Pancreas (tissue), 10 donors: Measurements from ENCODE around the gene CHD1. TPM values are rescaled to one million over a fixed set of nuclear protein-coding genes. Genes with fewer than 3 reads are reported as not detected.

ENCODE experiments used
- ATAC-seq, 4 donors: fragments of 200-7000 bp; cut with Tn5 transposase; one replicate each; pipeline versions ENCODE4 v1.8.0 to v1.9.1; 2020; ENCODE audit warnings: mild to moderate bottlenecking in 4 of 4, moderate library complexity in 4 of 4
- DNase-seq, 6 donors: peaks; one replicate each; pipeline ENCODE4 v3.0.0-alpha.2; 2020
- FAIRE-seq: peaks from 2 replicates; lab custom pipeline; 2012; peaks lifted over from hg19 to GRCh38; lab: Jason Lieb, UNC
- H3K27ac ChIP-seq, 4 donors: fragments of 200-600 bp; sonication (generic); 1 replicate in 3 of 4; 2 replicates in 1 of 4; pipeline versions ENCODE4 v1.5.0 to v1.8.0; 2020
- H3K27me3 ChIP-seq, 4 donors: fragments of 200-600 bp; one replicate each; pipeline ENCODE4 v1.8.0; 2021
- H3K36me3 ChIP-seq, 3 donors: fragments of 200-600 bp; sonication (generic) in 1 of 3; one replicate each; pipeline versions ENCODE4 v1.5.0 to v1.8.0; 2020 to 2021
- H3K4me1 ChIP-seq, 3 donors: fragments of 200-600 bp; one replicate each; pipeline ENCODE4 v1.8.0; 2021
- H3K4me3 ChIP-seq, 4 donors: fragments of 200-600 bp; sonication (generic) in 2 of 4; one replicate each; pipeline versions ENCODE4 v1.5.0 to v1.8.0; 2020 to 2021
- H3K9me3 ChIP-seq, 4 donors: fragments of 200-600 bp; one replicate each; pipeline ENCODE4 v1.8.0; 2021
- CTCF ChIP-seq, 4 donors: fragments of 200-600 bp; sonication (generic) in 3 of 4; IDR thresholded peaks; one replicate each; pipeline versions ENCODE4 v1.5.0 to v1.8.0; 2021; ENCODE audit warnings: antibody characterized with exemption in 4 of 4
- WGBS, 2 donors: extraction: QIAGEN DNeasy Blood & Tissue Kit; methylation state at CpG; one replicate each; pipeline ENCODE4 v1.1.7; 2013; 5-methylcytosine and 5-hydroxymethylcytosine counted together
- intact Hi-C, 3 donors: fragments of 100-400 bp; cut with DNase I; formaldehyde crosslinking; loops; one replicate each; pipeline versions ENCODE4 v1.11.1 to v1.14.2; 2022
- polyA plus RNA-seq, 2 donors: library from polyadenylated mRNA; stranded (reverse); fragments of 200-250 nt; gene quantifications; one replicate each; pipeline ENCODE4 v1.2.3, GENCODE V29; 2013
- total RNA-seq, 6 donors: library from RNA; stranded (reverse); fragmentation: NEBNext Ultra II Directional in 4 of 6; extraction: Animal tissue kit (Norgen Biotek cat#: 25700) in 4 of 6; gene quantifications; one replicate each; pipeline versions ENCODE4 v1.2.1 to v1.2.4, GENCODE V29; 2021 to 2023
- donor health status: healthy with polysubstance abuse.
- donor health status: DM: no; HTN: no; CAD: no; lungs with moderate emphysema.
- donor health status: DM: no; HTN: no; CAD: no.
- donor health status: control.
- donor health status: control.
- donor health status: Bipolar disorder and iron deficiency.
- donor health status: DM: yes; HTN: yes; CAD: no.
- donor health status: DM: no; HTN: no; CAD: no.
- donor health status: DM: no; HTN: no; CAD: no.
- donor health status: DM: yes; HTN: yes; CAD: no.

CHD1 gene
- total and polyA plus RNA-seq, 8 donors = 10.1 to 20.7 (median 12.4) TPM

GRCh38 chr5:98865690-98866089 is 63.1 kb downstream of the CHD1 start:
- no peak for ATAC-seq
- no peak for FAIRE-seq

GRCh38 chr5:98847054-98847453 is 81.8 kb downstream of the CHD1 start:
- Histone ChIP-seq H3K27ac (no peak overlapping the region), H3K36me3 (no peaks in the 10 kb centered on the region), H3K4me3 (no peak overlapping the region), H3K27me3 (no peaks in the 10 kb centered on the region), H3K4me1 (no peaks in the 10 kb centered on the region), H3K9me3 (no peaks in the 10 kb centered on the region)
- no peak for DNase-seq
- WGBS, 2 donors = 33 to 38% methylated on average over 1 of the region's 1 CpG
- intact Hi-C loops = no loop called here
- no peak for FAIRE-seq
- no peak for TF ChIP-seq CTCF (IDR thresholded peaks at IDR 0.05)
- no peak for ATAC-seq

More at GRCh38 chr5:98865690-98866089, 63.1 kb downstream of the CHD1 start:
- H3K4me3 ChIP-seq = no peak overlapping the region
- peaks cover 3 to 41% (median 9%) of the 10 kb centered on the region in 3 donors for H3K36me3 ChIP-seq
- no peaks in the 10 kb centered on the region for H3K27me3 ChIP-seq
- no peaks in the 10 kb centered on the region for H3K4me1 ChIP-seq
- intact Hi-C loops = no loop called here
- H3K9me3 ChIP-seq = no peaks in the 10 kb centered on the region
- DNase-seq = no peak
- H3K27ac ChIP-seq = no peak overlapping the region
- 83 to 87% methylated on average over 2 of the region's 2 CpGs for WGBS, 2 donors
- TF ChIP-seq CTCF (IDR thresholded peaks at IDR 0.05) = no peak

- H3K4me3 ChIP-seq = no peak overlapping the region
- no peaks in the 10 kb centered on the region for H3K27me3 ChIP-seq
- H3K27ac ChIP-seq = no peak overlapping the region
- H3K4me1 ChIP-seq = no peaks in the 10 kb centered on the region
- 90 to 98% methylated on average over 3 of the region's 3 CpGs for WGBS, 2 donors
- H3K9me3 ChIP-seq = no peaks in the 10 kb centered on the region
- intact Hi-C loops = no loop called here
- no peaks in the 10 kb centered on the region for H3K36me3 ChIP-seq
- no peak for DNase-seq
- no peak for FAIRE-seq
- no peak for ATAC-seq
- no peak for TF ChIP-seq CTCF (IDR thresholded peaks at IDR 0.05)
Observed at GRCh38 chr5:98846520-98846919, 82.3 kb downstream of the CHD1 start.

- H3K27me3 ChIP-seq = no peaks in the 10 kb centered on the region
- no peak overlapping the region for H3K27ac ChIP-seq
- H3K36me3 ChIP-seq = no peaks in the 10 kb centered on the region
- ATAC-seq = no peak
- H3K4me1 ChIP-seq = no peaks in the 10 kb centered on the region
- no peak for FAIRE-seq
- no peak overlapping the region for H3K4me3 ChIP-seq
- WGBS, 2 donors = 94 to 98% methylated on average over 8 of the region's 8 CpGs
- intact Hi-C loops = no loop called here
- peak in 1 of 6 donors; percentile 51 for DNase-seq
- no peak for TF ChIP-seq CTCF (IDR thresholded peaks at IDR 0.05)
- H3K9me3 ChIP-seq = no peaks in the 10 kb centered on the region
Observed at GRCh38 chr5:98845878-98846277, 82.9 kb downstream of the CHD1 start.

GRCh38 chr5:98844865-98845264 is 83.9 kb downstream of the CHD1 start:
- WGBS, 2 donors = 89 to 94% methylated on average over 6 of the region's 6 CpGs
- ATAC-seq (no peak), FAIRE-seq (no peak)

More at GRCh38 chr5:98844865-98845264, 83.9 kb downstream of the CHD1 start:
- Histone ChIP-seq H3K36me3 (no peaks in the 10 kb centered on the region), H3K27ac (no peak overlapping the region), H3K27me3 (no peaks in the 10 kb centered on the region), H3K4me1 (no peaks in the 10 kb centered on the region), H3K4me3 (no peak overlapping the region), H3K9me3 (no peaks in the 10 kb centered on the region)
- intact Hi-C loops = no loop called here
- no peak for TF ChIP-seq CTCF (IDR thresholded peaks at IDR 0.05)
- DNase-seq = no peak
